Lower leg skin (tissue), 4 donors: ENCODE measurements around the gene XRCC1. TPM values are rescaled to one million over a fixed set of nuclear protein-coding genes. Genes with fewer than 3 reads are reported as not detected.

Source experiments
- DNase-seq, 2 donors: peaks; one replicate each; pipeline ENCODE4 v3.0.0-alpha.2; 2019; ENCODE audit warnings: low spot score in 2 of 2
- H3K4me3 ChIP-seq: fragments of 200-600 bp; sonication (generic); 2 replicates; pipeline ENCODE4 v1.5.1; 2017; ENCODE audit warnings: mild to moderate bottlenecking, low read depth; ENCODE audit not compliant: poor library complexity, severe bottlenecking
- POLR2A ChIP-seq, 2 donors: fragments of 450-650 bp; IDR thresholded peaks; one replicate each; pipeline ENCODE4 v1.6.1; 2016 to 2017; ENCODE audit warnings: antibody characterized with exemption in 2 of 2, mild to moderate bottlenecking in 1 of 2, moderate library complexity in 1 of 2
- WGBS, 2 donors: methylation state at CpG; one replicate each; pipeline ENCODE4 v1.1.5; 2018; 5-methylcytosine and 5-hydroxymethylcytosine counted together
- intact Hi-C: fragments of 100-400 bp; cut with DNase I; formaldehyde crosslinking; loops from one replicate; pipeline ENCODE4 v1.15.0; 2023; ENCODE audit warnings: low total_unique reads
- total RNA-seq, 4 donors: library from RNA; depleted of rRNA; stranded (reverse); fragments of >200 nt; gene quantifications; one replicate each; pipeline ENCODE4 v1.1.0, GENCODE V29; 2016
- TF ChIP-seq, protein P1 (sequence below), 3 donors: fragments of 450-650 bp; IDR thresholded peaks; one replicate each; pipeline ENCODE4 v1.5.1; 2016; ENCODE audit warnings: antibody characterized with exemption in 3 of 3, mild to moderate bottlenecking in 3 of 3, moderate library complexity in 2 of 3

The XRCC1 gene
- total RNA-seq, 4 donors from 2014 or later = 27.9 to 37.6 (median 31.5) TPM

DNA sequence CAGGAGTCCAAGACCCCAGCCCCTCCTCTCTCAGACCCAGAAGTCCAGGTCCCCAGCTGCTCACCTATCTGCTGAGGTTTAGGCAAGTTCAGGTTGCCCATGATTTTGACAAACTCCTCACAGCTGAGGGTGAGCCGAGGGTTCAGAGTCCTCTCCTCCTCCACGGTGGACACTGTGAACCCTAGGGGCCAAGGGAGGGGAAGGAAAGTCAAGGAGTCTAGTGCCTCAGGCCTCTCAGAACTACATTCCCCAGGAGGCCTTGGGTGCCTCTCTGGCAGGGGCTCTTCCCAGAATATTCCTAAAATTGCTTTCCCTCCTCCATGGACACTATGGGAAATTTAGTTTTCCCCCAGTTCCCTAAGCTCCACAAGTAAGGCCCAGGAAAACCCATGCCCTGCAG, 67.4 kb downstream of the XRCC1 start:
- TF ChIP-seq POLR2A (IDR thresholded peaks at IDR 0.05) = no peak
- TF ChIP-seq, protein P1, sequence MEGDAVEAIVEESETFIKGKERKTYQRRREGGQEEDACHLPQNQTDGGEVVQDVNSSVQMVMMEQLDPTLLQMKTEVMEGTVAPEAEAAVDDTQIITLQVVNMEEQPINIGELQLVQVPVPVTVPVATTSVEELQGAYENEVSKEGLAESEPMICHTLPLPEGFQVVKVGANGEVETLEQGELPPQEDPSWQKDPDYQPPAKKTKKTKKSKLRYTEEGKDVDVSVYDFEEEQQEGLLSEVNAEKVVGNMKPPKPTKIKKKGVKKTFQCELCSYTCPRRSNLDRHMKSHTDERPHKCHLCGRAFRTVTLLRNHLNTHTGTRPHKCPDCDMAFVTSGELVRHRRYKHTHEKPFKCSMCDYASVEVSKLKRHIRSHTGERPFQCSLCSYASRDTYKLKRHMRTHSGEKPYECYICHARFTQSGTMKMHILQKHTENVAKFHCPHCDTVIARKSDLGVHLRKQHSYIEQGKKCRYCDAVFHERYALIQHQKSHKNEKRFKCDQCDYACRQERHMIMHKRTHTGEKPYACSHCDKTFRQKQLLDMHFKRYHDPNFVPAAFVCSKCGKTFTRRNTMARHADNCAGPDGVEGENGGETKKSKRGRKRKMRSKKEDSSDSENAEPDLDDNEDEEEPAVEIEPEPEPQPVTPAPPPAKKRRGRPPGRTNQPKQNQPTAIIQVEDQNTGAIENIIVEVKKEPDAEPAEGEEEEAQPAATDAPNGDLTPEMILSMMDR (IDR thresholded peaks at IDR 0.05) = no peak
- intact Hi-C loops = no loop called here
- no peak overlapping the region for H3K4me3 ChIP-seq
- DNase-seq = no peak
- 60 to 75% methylated on average over 1 to 2 of the region's 2 CpGs for WGBS, 2 donors

- DNase-seq = no peak
- TF ChIP-seq, protein P1 (IDR thresholded peaks at IDR 0.05) = no peak
- TF ChIP-seq POLR2A (IDR thresholded peaks at IDR 0.05) = no peak
- WGBS, 2 donors = 87 to 90% methylated on average over 5 of the region's 5 CpGs
Observed at GRCh38 chr19:43506629-43507028, 68.7 kb downstream of the XRCC1 start.

GRCh38 chr19:43505941-43506340, 69.4 kb downstream of the XRCC1 start:
- TF ChIP-seq, protein P1 (IDR thresholded peaks at IDR 0.05) = no peak
- TF ChIP-seq POLR2A (IDR thresholded peaks at IDR 0.05) = no peak
- intact Hi-C loops = no loop called here
- 93 to 96% methylated on average over 5 of the region's 5 CpGs for WGBS, 2 donors
- no peak for DNase-seq
- H3K4me3 ChIP-seq = no peak overlapping the region

More at GRCh38 chr19:43506629-43507028, 68.7 kb downstream of the XRCC1 start:
- intact Hi-C loops = no loop called here
- H3K4me3 ChIP-seq = no peak overlapping the region

DNA sequence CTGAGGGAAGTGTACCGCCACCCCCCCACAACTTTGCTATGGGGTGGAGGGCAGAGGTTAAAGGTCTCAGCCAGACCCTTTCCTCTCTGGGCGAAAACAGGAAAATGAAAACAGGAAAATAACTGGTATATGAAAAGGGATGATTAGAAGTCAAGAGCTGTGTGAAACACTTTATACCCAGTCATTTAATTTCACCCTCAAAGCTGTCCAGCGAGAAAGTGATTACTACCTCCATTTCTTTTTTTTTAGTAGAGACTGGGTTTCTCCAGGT, 70.2 kb downstream of the XRCC1 start:
- DNase-seq = no peak
- no peak overlapping the region for H3K4me3 ChIP-seq
- TF ChIP-seq, protein P1 (IDR thresholded peaks at IDR 0.05) = no peak
- TF ChIP-seq POLR2A (IDR thresholded peaks at IDR 0.05) = no peak
- 91 to 93% methylated on average over 3 of the region's 3 CpGs for WGBS, 2 donors
- intact Hi-C loops = no loop called here

- intact Hi-C loops = no loop called here
- TF ChIP-seq, protein P1 (IDR thresholded peaks at IDR 0.05) = no peak
- no peak for TF ChIP-seq POLR2A (IDR thresholded peaks at IDR 0.05)
- WGBS, 2 donors = 3 to 8% methylated on average over 14 to 34 of the region's 42 CpGs
- DNase-seq = peak in 1 of 2 donors; percentile 92
- peak within 1 kb of the TSS; percentile 84 for H3K4me3 ChIP-seq
Observed at GRCh38 chr19:43504426-43505185, 70.7 kb downstream of the XRCC1 start, which contains the start of gene PHLDB3. Gene PHLDB3 (minus strand): TSS chr19:43504746. CDS start chr19:43504118, 628 bp downstream.
